Right cardiac atrium (tissue), 5 donors: ENCODE data around the gene SEC23IP. TPM values are rescaled to one million over a fixed set of nuclear protein-coding genes. Genes with fewer than 3 reads are reported as not detected.

Experiments
- ATAC-seq, 2 donors: fragments of 200-7000 bp; cut with Tn5 transposase; one replicate each; pipeline versions ENCODE4 v1.8.0 to v1.9.1; 2020; ENCODE audit warnings: moderate library complexity in 2 of 2, mild to moderate bottlenecking in 1 of 2
- DNase-seq, 3 donors: peaks; one replicate each; pipeline ENCODE4 v3.0.0-alpha.2; 2020
- H3K27ac ChIP-seq: one replicate; pipeline ENCODE4 v1.5.1; 2013; ENCODE audit warnings: mild to moderate bottlenecking, low read length, control low read depth, moderate library complexity
- H3K27me3 ChIP-seq: one replicate; pipeline ENCODE4 v1.6.1; 2013; ENCODE audit not compliant: control insufficient read depth, insufficient read depth
- H3K4me1 ChIP-seq: one replicate; pipeline ENCODE4 v1.6.1; 2013; ENCODE audit warnings: low read length; ENCODE audit not compliant: control insufficient read depth, insufficient read depth
- H3K4me3 ChIP-seq: one replicate; pipeline ENCODE4 v1.5.1; 2013; ENCODE audit warnings: low read length, control low read depth
- H3K9me3 ChIP-seq: one replicate; pipeline ENCODE4 v1.6.1; 2013; ENCODE audit warnings: low read length; ENCODE audit not compliant: control insufficient read depth
- WGBS: extraction: QIAGEN DNeasy Blood & Tissue Kit; methylation state at CpG from one replicate; pipeline ENCODE4 v1.1.7; 2013; 5-methylcytosine and 5-hydroxymethylcytosine counted together
- intact Hi-C, 4 donors: fragments of 100-400 bp; cut with DNase I; formaldehyde crosslinking; loops; one replicate each; pipeline versions ENCODE4 v1.11.0 to v1.14.0; 2022 to 2023
- long read RNA-seq, 4 donors: library from polyadenylated mRNA; unstranded; transcript quantifications; one replicate each; pipeline ENCODE4 v2.0.0, GENCODE V29; 2020 to 2021
- polyA plus RNA-seq: library from polyadenylated mRNA; stranded (reverse); fragments of 200-250 nt; gene quantifications from one replicate; pipeline ENCODE4 v1.2.3, GENCODE V29; 2013
- total RNA-seq, 4 donors: library from RNA; stranded (reverse); fragmentation: NEBNext Ultra II Directional; extraction: Animal tissue kit (Norgen Biotek cat#: 25700); gene quantifications; one replicate each; pipeline ENCODE4 v1.2.1, GENCODE V29; 2021
- donor health status: healthy with polysubstance abuse.
- donor health status: DM: no; HTN: yes; CAD: no.
- donor health status: DM: no; HTN: no; CAD: no.
- donor health status: DM: no; HTN: yes; CAD: no; lungs with severe emphysema.
- donor health status: DM: yes; HTN: yes; CAD: no.

The SEC23IP gene
- 10 to 100 TPM; 29.7 to 41.9 (median 32.9) TPM for total RNA-seq
- 6.9 TPM for polyA plus RNA-seq
- long read RNA-seq, donor 1, full-length matches to known transcripts = 17 of 39 reads
- long read RNA-seq, donor 1, partial matches to known transcripts = 13 of 39 reads
- long read RNA-seq, donor 1, other reads (novel, unspliced or antisense) = 9 of 39 reads
- long read RNA-seq, donor 2, full-length matches to known transcripts = 2 of 7 reads
- long read RNA-seq, donor 2, partial matches to known transcripts = 2 of 7 reads
- long read RNA-seq, donor 2, other reads (novel, unspliced or antisense) = 3 of 7 reads
- long read RNA-seq, donor 3, full-length matches to known transcripts = 28 of 86 reads
- long read RNA-seq, donor 3, partial matches to known transcripts = 35 of 86 reads
- long read RNA-seq, donor 3, other reads (novel, unspliced or antisense) = 23 of 86 reads
- long read RNA-seq, donor 4, full-length matches to known transcripts = 3 of 12 reads
- long read RNA-seq, donor 4, partial matches to known transcripts = 5 of 12 reads
- long read RNA-seq, donor 4, other reads (novel, unspliced or antisense) = 4 of 12 reads

GRCh38 chr10:119892188-119893065 is at the start of gene SEC23IP:
SEC23IP (plus strand) TSS chr10:119892730; CDS start chr10:119892783, 53 bp downstream.
- under 1% methylated on average over 61 of the region's 61 CpGs for WGBS
- ATAC-seq = peak; percentile 99
- DNase-seq = peak; percentile 97 to 98 (median 98)
- Histone ChIP-seq H3K27me3 (no peaks in the 10 kb centered on the region), H3K9me3 (no peaks in the 10 kb centered on the region), H3K4me1 (no peaks in the 10 kb centered on the region), H3K4me3 (peak within 1 kb of the TSS; percentile 84), H3K27ac (peak within 1 kb of the TSS; percentile 80)
- intact Hi-C loops = no loop called here

- ATAC-seq = no peak
- WGBS = 97% methylated on average over 1 of the region's 1 CpG
- Histone ChIP-seq H3K9me3 (no peaks in the 10 kb centered on the region), H3K27me3 (no peaks in the 10 kb centered on the region), H3K27ac (no peak overlapping the region), H3K4me3 (no peak overlapping the region), H3K4me1 (no peaks in the 10 kb centered on the region)
- intact Hi-C loops = no loop called here
- DNase-seq = no peak
Observed at GRCh38 chr10:119845656-119846055, 46.9 kb upstream of the SEC23IP start.

- no peak overlapping the region for H3K4me3 ChIP-seq
- DNase-seq = no peak
- intact Hi-C loops = no loop called here
- 73% methylated on average over 6 of the region's 6 CpGs for WGBS
- H3K27ac ChIP-seq = no peak overlapping the region
- no peak for ATAC-seq
- H3K4me1 ChIP-seq = no peaks in the 10 kb centered on the region
- no peaks in the 10 kb centered on the region for H3K27me3 ChIP-seq
- no peaks in the 10 kb centered on the region for H3K9me3 ChIP-seq
Observed at GRCh38 chr10:119849031-119849789, 43.3 kb upstream of the SEC23IP start.

DNA sequence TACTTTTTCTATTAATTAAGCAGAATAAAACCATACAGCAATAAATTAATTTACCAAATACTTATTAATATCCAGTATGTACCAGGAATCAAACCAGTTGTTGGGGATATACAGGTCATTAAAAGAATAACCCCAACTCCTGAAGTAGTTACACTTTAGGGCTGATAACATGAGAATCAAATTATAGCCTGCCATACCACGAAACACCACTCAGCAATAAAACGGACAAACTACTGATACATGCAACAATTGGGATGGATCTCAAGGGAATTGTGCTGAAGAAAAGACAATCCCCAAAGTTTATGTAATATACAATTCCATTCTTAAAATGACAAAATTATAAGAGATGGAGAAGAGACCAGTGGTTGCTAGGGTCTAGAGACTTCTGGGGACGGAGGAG is 42.6 kb upstream of the SEC23IP start:
- no peak for ATAC-seq
- no peaks in the 10 kb centered on the region for H3K4me1 ChIP-seq
- intact Hi-C loops = loop anchor here in 2 of 4 donors (10.0 kb wide), 2 partner anchors 95 to 165 kb away; no protein-coding TSS in a partner anchor
- 88% methylated on average over 3 of the region's 3 CpGs for WGBS
- no peaks in the 10 kb centered on the region for H3K9me3 ChIP-seq
- H3K27me3 ChIP-seq = no peaks in the 10 kb centered on the region
- H3K4me3 ChIP-seq = no peak overlapping the region
- DNase-seq = no peak
- H3K27ac ChIP-seq = no peak overlapping the region

DNA sequence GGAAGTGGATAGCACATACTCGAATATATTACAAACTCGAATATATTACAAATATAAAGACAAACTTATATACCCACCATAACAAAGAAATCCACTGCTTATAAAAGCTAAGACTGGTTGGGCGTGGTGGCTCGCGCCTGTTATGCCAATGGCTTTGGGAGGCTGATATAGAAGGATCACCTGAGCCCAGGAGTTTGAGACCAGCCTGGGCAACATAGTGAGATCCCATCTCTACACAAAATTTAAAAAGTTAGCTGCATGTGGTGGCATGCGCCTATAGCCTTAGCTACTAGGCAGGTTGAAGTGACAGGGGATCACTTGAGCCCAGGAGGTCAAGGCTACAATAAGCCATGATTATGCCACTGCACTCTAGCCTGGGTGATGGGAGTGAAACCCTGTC is 40.3 kb upstream of the SEC23IP start:
- no peaks in the 10 kb centered on the region for H3K4me1 ChIP-seq
- WGBS = 99% methylated on average over 6 of the region's 6 CpGs
- no peak overlapping the region for H3K4me3 ChIP-seq
- no peaks in the 10 kb centered on the region for H3K9me3 ChIP-seq
- ATAC-seq = no peak
- no peak overlapping the region for H3K27ac ChIP-seq
- DNase-seq = no peak
- H3K27me3 ChIP-seq = no peaks in the 10 kb centered on the region
- intact Hi-C loops = loop anchor here in 2 of 4 donors (10.0 kb wide), 2 partner anchors 97 to 167 kb away; no protein-coding TSS in a partner anchor

DNA sequence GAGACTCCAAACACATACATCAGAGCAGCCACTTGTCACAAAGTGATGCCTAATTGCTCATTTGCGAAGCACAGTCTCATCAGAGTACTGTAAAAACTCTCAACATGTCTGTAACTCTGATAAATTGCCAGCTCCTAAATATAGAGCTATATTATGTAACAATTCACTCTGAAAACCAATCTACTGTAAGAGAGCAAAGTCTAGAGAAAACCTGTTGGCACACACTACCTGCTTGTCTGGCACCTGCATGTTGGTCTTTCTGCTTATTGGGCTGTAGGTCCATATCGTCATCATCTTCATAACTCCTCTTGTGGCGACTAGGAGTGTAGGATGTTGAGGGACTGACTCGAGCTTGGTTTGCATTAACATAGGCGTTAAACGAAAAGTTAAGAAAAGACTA is 39.7 kb upstream of the SEC23IP start:
- Histone ChIP-seq H3K4me3 (no peak overlapping the region), H3K27me3 (no peaks in the 10 kb centered on the region), H3K4me1 (no peaks in the 10 kb centered on the region), H3K9me3 (no peaks in the 10 kb centered on the region), H3K27ac (no peak overlapping the region)
- DNase-seq = no peak
- ATAC-seq = no peak
- WGBS = 91% methylated on average over 6 of the region's 6 CpGs
- intact Hi-C loops = loop anchor here in 2 of 4 donors (10.0 kb wide), 2 partner anchors 98 to 168 kb away; no protein-coding TSS in a partner anchor

DNA sequence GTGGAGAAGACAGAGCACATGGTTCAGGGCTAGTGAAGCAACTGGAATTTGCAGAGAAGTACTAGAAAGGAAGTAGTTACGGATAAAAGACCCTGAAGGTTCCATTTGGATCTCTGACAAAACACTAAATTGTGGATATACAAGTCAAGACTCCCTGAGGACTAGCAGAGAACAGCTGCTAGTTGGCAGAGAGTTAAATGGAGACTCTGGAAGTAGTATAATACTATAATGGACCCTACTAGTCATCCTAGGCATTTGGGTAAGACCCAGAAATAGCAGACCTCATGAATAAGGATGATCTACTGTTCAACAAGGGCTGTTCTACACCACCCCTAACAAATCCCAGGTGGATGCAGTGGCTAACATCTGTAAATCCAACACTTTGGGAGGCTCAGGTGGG is 39.0 kb upstream of the SEC23IP start:
- ATAC-seq (no peak), DNase-seq (no peak)
- Histone ChIP-seq H3K9me3 (no peaks in the 10 kb centered on the region), H3K27ac (no peak overlapping the region), H3K4me1 (no peaks in the 10 kb centered on the region), H3K4me3 (no peak overlapping the region), H3K27me3 (no peaks in the 10 kb centered on the region)
- intact Hi-C loops = loop anchor here in 2 of 4 donors (10.0 kb wide), 2 partner anchors 99 to 169 kb away; no protein-coding TSS in a partner anchor
- 79% methylated on average over 1 of the region's 1 CpG for WGBS

DNA sequence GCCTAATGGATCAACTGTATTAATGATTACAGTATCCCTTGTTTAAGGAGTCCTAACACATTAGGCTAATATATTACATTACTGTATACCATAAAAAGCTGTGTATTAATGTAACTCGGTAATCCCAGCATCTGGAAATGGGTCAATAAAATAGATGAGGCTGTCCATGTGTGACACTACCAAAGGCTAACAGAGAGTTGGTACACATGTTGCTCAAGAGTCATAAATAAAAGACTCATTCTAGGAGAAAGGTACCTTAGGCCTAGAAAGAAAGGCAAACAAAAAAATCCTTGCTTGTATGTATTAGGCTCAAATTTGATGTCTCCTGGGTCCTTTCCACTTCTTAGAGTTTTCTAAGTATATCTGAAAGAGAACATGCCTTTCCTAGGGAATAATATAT is 34.5 kb upstream of the SEC23IP start:
- H3K27me3 ChIP-seq = no peaks in the 10 kb centered on the region
- WGBS = 71% methylated on average over 1 of the region's 1 CpG
- ATAC-seq = no peak
- no peak overlapping the region for H3K4me3 ChIP-seq
- no peak for DNase-seq
- no peaks in the 10 kb centered on the region for H3K4me1 ChIP-seq
- H3K27ac ChIP-seq = no peak overlapping the region
- no peaks in the 10 kb centered on the region for H3K9me3 ChIP-seq
- intact Hi-C loops = loop anchor here in 3 of 4 donors (5.0 to 10.0 kb wide), 4 partner anchors 103 to 173 kb away; no protein-coding TSS in a partner anchor

- intact Hi-C loops = loop anchor here in 3 of 4 donors (5.0 to 10.0 kb wide), 5 partner anchors 105 to 245 kb away; no protein-coding TSS in a partner anchor
- 82% methylated on average over 1 of the region's 1 CpG for WGBS
- no peaks in the 10 kb centered on the region for H3K9me3 ChIP-seq
- ATAC-seq (no peak), DNase-seq (no peak)
- H3K4me3 ChIP-seq = no peak overlapping the region
- H3K4me1 ChIP-seq = no peaks in the 10 kb centered on the region
- no peaks in the 10 kb centered on the region for H3K27me3 ChIP-seq
- H3K27ac ChIP-seq = no peak overlapping the region
Observed at GRCh38 chr10:119859420-119860258, 32.9 kb upstream of the SEC23IP start.
